ENCODE results near the gene PNPLA7.

GRCh38 chr9:137433349-137433915 lies 116.8 kb downstream of the PNPLA7 start:
- TF ChIP-seq EGR1 (IDR thresholded peaks at IDR 0.05; ENCODE audit: low read depth in 2 of 2), result no peak
- no peak for TF ChIP-seq CTCF (IDR thresholded peaks at IDR 0.05; ENCODE audit: low read depth, low read length, missing input control)
